ENCODE measurements around the gene MVB12B. TPM values are rescaled to one million over a fixed set of nuclear protein-coding genes. Genes with fewer than 3 reads are reported as not detected.

The MVB12B gene
- total and polyA plus RNA-seq, 4 experiments from 2014 or later = 0.30 to 6.5 (median 4.9) TPM

- Histone ChIP-seq H3K27me3 (ENCODE audit: insufficient read depth, low read length) (no peaks in the 10 kb centered on the region), H3K27ac (ENCODE audit: low read depth, low read length) (no peak overlapping the region), H3K4me1 (ENCODE audit: insufficient read depth, low read length) (peaks cover 36% of the 10 kb centered on the region), H3K36me3 (ENCODE audit: insufficient read depth, low read length) (no peaks in the 10 kb centered on the region), H3K9me3 (ENCODE audit: control insufficient read depth in 1 of 2, low read length in 2 of 2) (no peaks in the 10 kb centered on the region), H3K4me3 (ENCODE audit: low read length in 2 of 2) (no peak overlapping the region)
- DNase-seq = no peak
- Mint-ChIP-seq H3K9me3 (peaks cover 0 to 1% (median 0%) of the 10 kb centered on the region in 8 donors), H3K4me3 (peak overlapping the region in 4 of 8 donors; percentile 2 to 66 (median 16)), H3K36me3 (no peaks in the 10 kb centered on the region), H3K27me3 (peaks cover 8 to 16% of the 10 kb centered on the region in 2 donors), H3K4me1 (peaks cover 33 to 71% (median 48%) of the 10 kb centered on the region in 4 donors), H3K27ac (peak overlapping the region in 4 of 7 donors; percentile 1 to 76 (median 32))
- CTCF ChIA-PET (ENCODE audit: partially characterized antibody) = interaction anchor here (1.2 to 7.2 kb wide), 3 partner anchors 18 to 36 kb away, joined by 8 to 74 read pairs (median 12); no protein-coding TSS in a partner anchor
- POLR2A ChIA-PET (ENCODE audit: partially characterized antibody) = no interaction called here
- intact Hi-C loops (cut with micrococcal nuclease) = no loop called here
These were observed 193.2 kb downstream of the MVB12B start for GRCh38 chr9:126519660-126520420.

- H3K4me1 ChIP-seq (ENCODE audit: insufficient read depth, low read length) = peaks cover 36% of the 10 kb centered on the region
- H3K4me1 Mint-ChIP-seq = peaks cover 33 to 66% (median 45%) of the 10 kb centered on the region in 4 donors
- H3K27ac ChIP-seq (ENCODE audit: low read depth, low read length) = no peak overlapping the region
- no peak overlapping the region for H3K27ac Mint-ChIP-seq
- H3K36me3 ChIP-seq (ENCODE audit: insufficient read depth, low read length) = no peaks in the 10 kb centered on the region
- no peak overlapping the region for H3K4me3 Mint-ChIP-seq
- peaks cover 0 to 1% (median 0%) of the 10 kb centered on the region in 8 donors for H3K9me3 Mint-ChIP-seq
- POLR2A ChIA-PET (ENCODE audit: partially characterized antibody) = no interaction called here
- H3K27me3 Mint-ChIP-seq = peaks cover 5 to 12% of the 10 kb centered on the region in 2 donors
- intact Hi-C loops (cut with micrococcal nuclease) = no loop called here
- CTCF ChIA-PET (ENCODE audit: partially characterized antibody) = interaction anchor here (1.0 to 1.2 kb wide), 3 partner anchors 12 to 37 kb away, joined by 3 read pairs; no protein-coding TSS in a partner anchor
- no peaks in the 10 kb centered on the region for H3K36me3 Mint-ChIP-seq
- H3K4me3 ChIP-seq (ENCODE audit: low read length in 2 of 2) = no peak overlapping the region
- no peaks in the 10 kb centered on the region for H3K9me3 ChIP-seq (ENCODE audit: control insufficient read depth in 1 of 2, low read length in 2 of 2)
- no peaks in the 10 kb centered on the region for H3K27me3 ChIP-seq (ENCODE audit: insufficient read depth, low read length)
- DNase-seq = no peak
These were observed 193.8 kb downstream of the MVB12B start for GRCh38 chr9:126520453-126520852.

GRCh38 chr9:126521089-126521488 lies 194.5 kb downstream of the MVB12B start:
- H3K27me3 ChIP-seq (ENCODE audit: insufficient read depth, low read length) = no peaks in the 10 kb centered on the region
- ChIA-PET POLR2A (ENCODE audit: partially characterized antibody) (no interaction called here), CTCF (ENCODE audit: partially characterized antibody) (interaction anchor here (1.0 to 1.5 kb wide), 4 partner anchors 12 to 36 kb away, joined by 3 read pairs; no protein-coding TSS in a partner anchor)
- no peaks in the 10 kb centered on the region for H3K9me3 ChIP-seq (ENCODE audit: control insufficient read depth in 1 of 2, low read length in 2 of 2)
- Mint-ChIP-seq H3K27ac (peak overlapping the region in 1 of 7 donors; percentile 37), H3K9me3 (peaks cover 0 to 1% (median 0%) of the 10 kb centered on the region in 8 donors), H3K36me3 (no peaks in the 10 kb centered on the region), H3K4me1 (peaks cover 33 to 61% (median 45%) of the 10 kb centered on the region in 4 donors), H3K27me3 (peaks cover 5 to 12% of the 10 kb centered on the region in 2 donors), H3K4me3 (no peak overlapping the region)
- no peak overlapping the region for H3K27ac ChIP-seq (ENCODE audit: low read depth, low read length)
- no peaks in the 10 kb centered on the region for H3K36me3 ChIP-seq (ENCODE audit: insufficient read depth, low read length)
- no peak for DNase-seq
- peaks cover 36% of the 10 kb centered on the region for H3K4me1 ChIP-seq (ENCODE audit: insufficient read depth, low read length)
- intact Hi-C loops (cut with micrococcal nuclease) = no loop called here
- no peak overlapping the region for H3K4me3 ChIP-seq (ENCODE audit: low read length in 2 of 2)

GRCh38 chr9:126521551-126521950 lies 194.9 kb downstream of the MVB12B start:
- POLR2A ChIA-PET (ENCODE audit: partially characterized antibody) = no interaction called here
- CTCF ChIA-PET (ENCODE audit: partially characterized antibody) = interaction anchor here (1.0 to 1.5 kb wide), 4 partner anchors 11 to 36 kb away, joined by 3 read pairs; no protein-coding TSS in a partner anchor
- Mint-ChIP-seq H3K9me3 (peaks cover 0 to 1% (median 0%) of the 10 kb centered on the region in 8 donors), H3K27me3 (peaks cover 3 to 12% of the 10 kb centered on the region in 2 donors), H3K27ac (no peak overlapping the region), H3K4me3 (no peak overlapping the region), H3K36me3 (no peaks in the 10 kb centered on the region), H3K4me1 (peaks cover 31 to 57% (median 42%) of the 10 kb centered on the region in 4 donors)
- no peak overlapping the region for H3K4me3 ChIP-seq (ENCODE audit: low read length in 2 of 2)
- no peak for DNase-seq
- peaks cover 33% of the 10 kb centered on the region for H3K4me1 ChIP-seq (ENCODE audit: insufficient read depth, low read length)
- no peaks in the 10 kb centered on the region for H3K9me3 ChIP-seq (ENCODE audit: control insufficient read depth in 1 of 2, low read length in 2 of 2)
- H3K27me3 ChIP-seq (ENCODE audit: insufficient read depth, low read length) = no peaks in the 10 kb centered on the region
- intact Hi-C loops (cut with micrococcal nuclease) = no loop called here
- no peak overlapping the region for H3K27ac ChIP-seq (ENCODE audit: low read depth, low read length)
- no peaks in the 10 kb centered on the region for H3K36me3 ChIP-seq (ENCODE audit: insufficient read depth, low read length)

- H3K27me3 Mint-ChIP-seq = peaks cover 3 to 10% of the 10 kb centered on the region in 2 donors
- Histone ChIP-seq H3K36me3 (ENCODE audit: insufficient read depth, low read length) (no peaks in the 10 kb centered on the region), H3K4me1 (ENCODE audit: insufficient read depth, low read length) (peaks cover 28% of the 10 kb centered on the region), H3K27ac (ENCODE audit: low read depth, low read length) (no peak overlapping the region), H3K9me3 (ENCODE audit: control insufficient read depth in 1 of 2, low read length in 2 of 2) (no peaks in the 10 kb centered on the region), H3K27me3 (ENCODE audit: insufficient read depth, low read length) (no peaks in the 10 kb centered on the region), H3K4me3 (ENCODE audit: low read length in 2 of 2) (no peak overlapping the region)
- ChIA-PET CTCF (ENCODE audit: partially characterized antibody) (interaction anchor here (0.9 to 1.5 kb wide), 6 partner anchors 11 to 85 kb away, joined by 3 to 6 read pairs (median 3); no protein-coding TSS in a partner anchor), POLR2A (ENCODE audit: partially characterized antibody) (no interaction called here)
- DNase-seq = no peak
- no peaks in the 10 kb centered on the region for H3K36me3 Mint-ChIP-seq
- peaks cover 0 to 1% (median 0%) of the 10 kb centered on the region in 8 donors for H3K9me3 Mint-ChIP-seq
- intact Hi-C loops (cut with micrococcal nuclease) = no loop called here
- H3K27ac Mint-ChIP-seq = peak overlapping the region in 2 of 7 donors; percentile 12 to 53
- no peak overlapping the region for H3K4me3 Mint-ChIP-seq
- peaks cover 26 to 51% (median 37%) of the 10 kb centered on the region in 4 donors for H3K4me1 Mint-ChIP-seq
These were observed 195.5 kb downstream of the MVB12B start for GRCh38 chr9:126521976-126522590.

- DNase-seq = no peak
- H3K36me3 Mint-ChIP-seq = no peaks in the 10 kb centered on the region
- peaks cover 0 to 1% (median 0%) of the 10 kb centered on the region in 8 donors for H3K9me3 Mint-ChIP-seq
- H3K36me3 ChIP-seq (ENCODE audit: insufficient read depth, low read length) = no peaks in the 10 kb centered on the region
- peaks cover 22% of the 10 kb centered on the region for H3K4me1 ChIP-seq (ENCODE audit: insufficient read depth, low read length)
- no peak overlapping the region for H3K27ac ChIP-seq (ENCODE audit: low read depth, low read length)
- H3K27me3 Mint-ChIP-seq = peaks cover 0 to 5% of the 10 kb centered on the region in 2 donors
- POLR2A ChIA-PET (ENCODE audit: partially characterized antibody) = interaction anchor here (0.9 kb wide), 1 partner anchor 53 kb away, joined by 3 read pairs; no protein-coding TSS in a partner anchor
- peaks cover 21 to 44% (median 31%) of the 10 kb centered on the region in 4 donors for H3K4me1 Mint-ChIP-seq
- no peaks in the 10 kb centered on the region for H3K9me3 ChIP-seq (ENCODE audit: control insufficient read depth in 1 of 2, low read length in 2 of 2)
- H3K4me3 Mint-ChIP-seq = peak overlapping the region in 5 of 8 donors; percentile 50 to 62 (median 57)
- intact Hi-C loops (cut with micrococcal nuclease) = no loop called here
- no peak overlapping the region for H3K4me3 ChIP-seq (ENCODE audit: low read length in 2 of 2)
- H3K27me3 ChIP-seq (ENCODE audit: insufficient read depth, low read length) = no peaks in the 10 kb centered on the region
- H3K27ac Mint-ChIP-seq = peak overlapping the region in 4 of 7 donors; percentile 12 to 81 (median 58)
- CTCF ChIA-PET (ENCODE audit: partially characterized antibody) = interaction anchor here (0.6 to 1.5 kb wide), 7 partner anchors 10 to 86 kb away, joined by 3 to 6 read pairs (median 3); no protein-coding TSS in a partner anchor
These were observed 196.2 kb downstream of the MVB12B start for GRCh38 chr9:126522612-126523356.
